GM20000 (cell line): ENCODE results near the gene SYCP3.

Experiments
- DNase-seq: peaks from one replicate; pipeline ENCODE4 v3.0.0; 2012; ENCODE audit warnings: low spot score
- CTCF ChIP-seq: IDR thresholded peaks from 2 replicates; pipeline ENCODE4 v1.5.1; 2012; ENCODE audit warnings: mild to moderate bottlenecking, control low read depth; ENCODE audit errors: extremely low read depth, missing control alignments

SYCP3 gene

GRCh38 chr12:101733166-101733565 is 6.1 kb downstream of the SYCP3 start:
- no peak for DNase-seq
- no peak for TF ChIP-seq CTCF

DNA sequence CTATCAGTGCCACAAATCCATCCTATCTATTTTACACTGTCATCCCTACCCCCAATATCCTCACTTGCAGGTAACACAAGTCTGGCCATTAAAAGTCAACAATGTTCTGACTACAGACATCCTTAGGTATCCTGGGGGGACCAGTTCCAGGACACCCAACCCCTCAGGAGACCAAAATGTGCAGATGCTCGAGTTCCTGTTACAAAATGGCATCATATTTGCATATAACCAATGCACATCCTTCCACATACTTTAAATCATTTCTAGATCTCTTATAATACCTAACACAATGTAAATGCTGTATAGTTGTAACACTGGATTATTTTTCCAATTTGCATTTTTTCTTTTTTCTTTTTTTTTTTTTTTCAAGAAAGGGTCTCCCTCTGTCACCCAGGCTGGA is 6.9 kb downstream of the SYCP3 start:
- DNase-seq = no peak

GRCh38 chr12:101729842-101730241 is 9.4 kb downstream of the SYCP3 start:
- no peak for TF ChIP-seq CTCF
- DNase-seq = no peak

More for the DNA sequence above, 6.9 kb downstream of the SYCP3 start:
- TF ChIP-seq CTCF = no peak

DNA sequence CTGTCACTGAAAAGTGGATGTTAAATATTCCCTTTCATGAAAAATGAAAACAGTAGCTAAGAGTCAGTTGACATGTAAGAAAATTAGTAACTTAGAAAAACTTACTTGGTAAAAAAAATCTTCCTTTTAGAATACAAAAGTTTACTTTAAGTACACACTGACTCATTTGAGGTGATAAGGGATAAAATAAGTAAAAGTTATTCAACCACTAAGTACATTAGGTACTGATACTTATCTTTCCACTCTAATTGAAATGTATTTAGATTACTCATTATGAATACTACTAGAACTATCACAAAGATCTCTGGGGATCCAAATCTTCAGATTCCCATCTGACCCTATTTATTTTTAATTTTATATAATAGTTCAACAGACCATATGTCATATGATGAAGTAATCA is 12.2 kb downstream of the SYCP3 start:
- no peak for DNase-seq
- no peak for TF ChIP-seq CTCF

DNA sequence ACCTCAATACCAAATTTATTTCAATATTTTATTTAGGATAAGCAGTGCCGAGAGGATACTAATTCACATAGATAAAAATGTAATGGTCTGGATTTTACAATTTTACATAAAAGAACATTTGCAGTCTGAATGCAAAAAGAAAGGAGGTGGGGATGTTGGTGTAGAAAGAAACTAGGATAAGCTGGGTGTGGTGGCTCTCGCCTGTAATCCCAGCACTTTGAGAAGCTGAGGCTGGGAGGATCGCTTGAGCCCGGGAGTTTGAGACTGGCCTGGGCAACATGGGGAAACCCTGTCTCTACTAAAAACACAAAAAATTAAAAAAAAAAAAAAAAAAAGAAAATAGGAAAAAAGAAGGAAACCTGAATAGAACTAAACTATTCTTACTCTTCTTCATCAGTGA is 16.9 kb downstream of the SYCP3 start:
- no peak for DNase-seq
- no peak for TF ChIP-seq CTCF

DNA sequence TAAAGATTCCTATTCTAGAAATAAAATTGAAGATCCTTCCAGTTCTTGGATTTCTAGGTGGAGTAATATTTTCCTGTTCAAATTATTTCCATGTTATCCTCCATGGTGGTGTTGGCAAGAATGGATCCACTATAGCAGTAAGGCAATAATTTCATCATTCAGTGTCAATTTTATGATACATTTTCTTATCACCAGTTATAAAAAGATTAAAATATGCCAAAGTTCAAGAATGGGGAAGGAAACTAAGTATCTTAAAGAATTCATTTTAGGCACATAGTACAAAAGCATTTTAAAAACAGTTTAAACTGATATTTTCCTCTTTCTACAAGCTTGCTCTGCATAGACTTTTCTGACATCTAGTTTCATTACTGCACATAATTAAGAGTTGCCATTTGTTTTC is 19.1 kb downstream of the SYCP3 start:
- no peak for TF ChIP-seq CTCF
- DNase-seq = no peak

DNA sequence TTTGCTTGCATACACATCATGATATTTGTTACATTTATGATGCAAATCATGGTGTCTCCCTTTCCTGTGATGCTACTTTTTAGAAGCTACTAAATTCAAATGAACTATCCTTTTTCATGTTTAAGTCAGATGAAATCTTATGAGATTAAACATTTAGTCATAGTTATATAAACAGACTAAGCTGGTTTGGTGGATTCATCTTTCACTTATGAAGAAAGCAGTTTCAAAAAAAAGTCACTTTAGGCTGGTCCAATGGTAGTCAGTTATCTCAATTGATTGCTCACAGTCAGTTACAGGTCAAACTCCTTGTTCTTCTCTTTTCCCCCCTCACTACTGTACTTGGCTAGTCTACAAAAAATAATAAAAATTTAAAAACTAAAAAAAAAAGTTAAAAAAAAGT is 19.7 kb downstream of the SYCP3 start:
- TF ChIP-seq CTCF = no peak
- no peak for DNase-seq
